Measurements from ENCODE around the gene FYN.
"Not testable (repeated sequence)": the region's sequence is repeated elsewhere in the genome, so short reads cannot be mapped to it uniquely, and the experiment has no call there.

The FYN gene

GRCh38 chr6:111894272-111894671 lies 21.0 kb upstream of the FYN start:
- Histone ChIP-seq H3K9ac (ENCODE audit: insufficient read length, low read depth) (no peak overlapping the region), H3K4me1 (ENCODE audit: insufficient read depth, insufficient read length) (no peaks in the 10 kb centered on the region), H3K36me3 (ENCODE audit: insufficient read depth, insufficient read length, low read length) (no peaks in the 10 kb centered on the region), H3K27me3 (ENCODE audit: insufficient read depth, insufficient read length) (no peaks in the 10 kb centered on the region), H3K9me3 (ENCODE audit: insufficient read depth, low read length) (no peaks in the 10 kb centered on the region), H3K4me3 (ENCODE audit: insufficient read length, low read depth) (no peak overlapping the region)
- TF ChIP-seq ZNF274 (IDR thresholded peaks at IDR 0.05; ENCODE audit: low read depth, low read length): no peak
- no peak for TF ChIP-seq SUZ12 (IDR thresholded peaks at IDR 0.05; ENCODE audit: extremely low read depth, insufficient read depth, insufficient read length)
- no peak for TF ChIP-seq YY1 (IDR thresholded peaks at IDR 0.05; ENCODE audit: insufficient read depth, insufficient read length)
- DNase-seq (ENCODE audit: low read depth, low spot score): no peak

- no peak for TF ChIP-seq ZNF274 (IDR thresholded peaks at IDR 0.05; ENCODE audit: low read depth, low read length)
- no peak for TF ChIP-seq YY1 (IDR thresholded peaks at IDR 0.05; ENCODE audit: insufficient read depth, insufficient read length)
- TF ChIP-seq SUZ12 (IDR thresholded peaks at IDR 0.05; ENCODE audit: extremely low read depth, insufficient read depth, insufficient read length): no peak
- H3K4me1 ChIP-seq (ENCODE audit: insufficient read depth, insufficient read length): no peaks in the 10 kb centered on the region
- DNase-seq (ENCODE audit: low read depth, low spot score): no peak
- H3K9me3 ChIP-seq (ENCODE audit: insufficient read depth, low read length): no peaks in the 10 kb centered on the region
- no peaks in the 10 kb centered on the region for H3K27me3 ChIP-seq (ENCODE audit: insufficient read depth, insufficient read length)
- H3K4me3 ChIP-seq (ENCODE audit: insufficient read length, low read depth): no peak overlapping the region
- no peak overlapping the region for H3K9ac ChIP-seq (ENCODE audit: insufficient read length, low read depth)
- no peaks in the 10 kb centered on the region for H3K36me3 ChIP-seq (ENCODE audit: insufficient read depth, insufficient read length, low read length)
These were observed 19.2 kb upstream of the FYN start for GRCh38 chr6:111892431-111892830.

- Histone ChIP-seq H3K27me3 (ENCODE audit: insufficient read depth, insufficient read length) (no peaks in the 10 kb centered on the region), H3K9me3 (ENCODE audit: insufficient read depth, low read length) (no peaks in the 10 kb centered on the region), H3K4me1 (ENCODE audit: insufficient read depth, insufficient read length) (no peaks in the 10 kb centered on the region), H3K9ac (ENCODE audit: insufficient read length, low read depth) (no peak overlapping the region), H3K36me3 (ENCODE audit: insufficient read depth, insufficient read length, low read length) (no peaks in the 10 kb centered on the region), H3K4me3 (ENCODE audit: insufficient read length, low read depth) (no peak overlapping the region)
- no peak for DNase-seq (ENCODE audit: low read depth, low spot score)
- TF ChIP-seq SUZ12 (IDR thresholded peaks at IDR 0.05; ENCODE audit: extremely low read depth, insufficient read depth, insufficient read length) (no peak), ZNF274 (IDR thresholded peaks at IDR 0.05; ENCODE audit: low read depth, low read length) (no peak), YY1 (IDR thresholded peaks at IDR 0.05; ENCODE audit: insufficient read depth, insufficient read length) (no peak)
These were observed 17.7 kb upstream of the FYN start for GRCh38 chr6:111890988-111891387.

GRCh38 chr6:111888928-111889695 lies 15.9 kb upstream of the FYN start:
- H3K9ac ChIP-seq (ENCODE audit: insufficient read length, low read depth): peak overlapping the region; percentile 5
- no peaks in the 10 kb centered on the region for H3K36me3 ChIP-seq (ENCODE audit: insufficient read depth, insufficient read length, low read length)
- H3K9me3 ChIP-seq (ENCODE audit: insufficient read depth, low read length): no peaks in the 10 kb centered on the region
- H3K27me3 ChIP-seq (ENCODE audit: insufficient read depth, insufficient read length): no peaks in the 10 kb centered on the region
- DNase-seq (ENCODE audit: low read depth, low spot score): peak; percentile 66
- TF ChIP-seq SUZ12 (IDR thresholded peaks at IDR 0.05; ENCODE audit: extremely low read depth, insufficient read depth, insufficient read length) (no peak), ZNF274 (IDR thresholded peaks at IDR 0.05; ENCODE audit: low read depth, low read length) (no peak), YY1 (IDR thresholded peaks at IDR 0.05; ENCODE audit: insufficient read depth, insufficient read length) (no peak)
- no peaks in the 10 kb centered on the region for H3K4me1 ChIP-seq (ENCODE audit: insufficient read depth, insufficient read length)
- no peak overlapping the region for H3K4me3 ChIP-seq (ENCODE audit: insufficient read length, low read depth)

- H3K4me1 ChIP-seq (ENCODE audit: insufficient read depth, insufficient read length); H3K9ac ChIP-seq (ENCODE audit: insufficient read length, low read depth): not testable (repeated sequence)
These were observed 13.5 kb upstream of the FYN start for GRCh38 chr6:111886793-111887192.

GRCh38 chr6:111885373-111886027 lies 12.2 kb upstream of the FYN start:
- Histone ChIP-seq H3K4me1 (ENCODE audit: insufficient read depth, insufficient read length) (no peaks in the 10 kb centered on the region), H3K27me3 (ENCODE audit: insufficient read depth, insufficient read length) (no peaks in the 10 kb centered on the region), H3K9ac (ENCODE audit: insufficient read length, low read depth) (no peak overlapping the region), H3K36me3 (ENCODE audit: insufficient read depth, insufficient read length, low read length) (no peaks in the 10 kb centered on the region), H3K9me3 (ENCODE audit: insufficient read depth, low read length) (no peaks in the 10 kb centered on the region; the same call in 1 of the 2 replicates), H3K4me3 (ENCODE audit: insufficient read length, low read depth) (no peak overlapping the region)
- no peak for DNase-seq (ENCODE audit: low read depth, low spot score)
- TF ChIP-seq YY1 (IDR thresholded peaks at IDR 0.05; ENCODE audit: insufficient read depth, insufficient read length) (no peak), ZNF274 (IDR thresholded peaks at IDR 0.05; ENCODE audit: low read depth, low read length) (no peak), SUZ12 (IDR thresholded peaks at IDR 0.05; ENCODE audit: extremely low read depth, insufficient read depth, insufficient read length) (no peak)

More at GRCh38 chr6:111886793-111887192, 13.5 kb upstream of the FYN start:
- DNase-seq (ENCODE audit: low read depth, low spot score); H3K36me3 ChIP-seq (ENCODE audit: insufficient read depth, insufficient read length, low read length); H3K9me3 ChIP-seq (ENCODE audit: insufficient read depth, low read length); H3K27me3 ChIP-seq (ENCODE audit: insufficient read depth, insufficient read length); H3K4me3 ChIP-seq (ENCODE audit: insufficient read length, low read depth): not testable (repeated sequence)

- no peaks in the 10 kb centered on the region for H3K4me1 ChIP-seq (ENCODE audit: insufficient read depth, insufficient read length)
- TF ChIP-seq ZNF274 (IDR thresholded peaks at IDR 0.05; ENCODE audit: low read depth, low read length): no peak
- TF ChIP-seq YY1 (IDR thresholded peaks at IDR 0.05; ENCODE audit: insufficient read depth, insufficient read length): no peak
- TF ChIP-seq SUZ12 (IDR thresholded peaks at IDR 0.05; ENCODE audit: extremely low read depth, insufficient read depth, insufficient read length): no peak
- no peak overlapping the region for H3K4me3 ChIP-seq (ENCODE audit: insufficient read length, low read depth)
- H3K9ac ChIP-seq (ENCODE audit: insufficient read length, low read depth): no peak overlapping the region
- no peak for DNase-seq (ENCODE audit: low read depth, low spot score)
- H3K9me3 ChIP-seq (ENCODE audit: insufficient read depth, low read length): no peaks in the 10 kb centered on the region; the same call in 1 of the 2 replicates
- no peaks in the 10 kb centered on the region for H3K36me3 ChIP-seq (ENCODE audit: insufficient read depth, insufficient read length, low read length)
- no peaks in the 10 kb centered on the region for H3K27me3 ChIP-seq (ENCODE audit: insufficient read depth, insufficient read length)
These were observed 10.8 kb upstream of the FYN start for GRCh38 chr6:111884068-111884467.

Measured in NT2/D1 (cell line).